HG03139 (cell line): ENCODE measurements around the gene CD40.

Source experiments
- ATAC-seq: cut with Tn5 transposase; IDR thresholded peaks from one replicate; pipeline ENCODE4 v1.9.1; 2021; ENCODE audit not compliant: unreplicated experiment

Gene CD40

GRCh38 chr20:46169245-46170171 is 51.4 kb downstream of the CD40 start:
- no peak for ATAC-seq

GRCh38 chr20:46171476-46171875 is 53.4 kb downstream of the CD40 start:
- no peak for ATAC-seq

- no peak for ATAC-seq
Observed at GRCh38 chr20:46171909-46172308, 53.8 kb downstream of the CD40 start.

- ATAC-seq = no peak
Observed at GRCh38 chr20:46172455-46172854, 54.3 kb downstream of the CD40 start.

DNA sequence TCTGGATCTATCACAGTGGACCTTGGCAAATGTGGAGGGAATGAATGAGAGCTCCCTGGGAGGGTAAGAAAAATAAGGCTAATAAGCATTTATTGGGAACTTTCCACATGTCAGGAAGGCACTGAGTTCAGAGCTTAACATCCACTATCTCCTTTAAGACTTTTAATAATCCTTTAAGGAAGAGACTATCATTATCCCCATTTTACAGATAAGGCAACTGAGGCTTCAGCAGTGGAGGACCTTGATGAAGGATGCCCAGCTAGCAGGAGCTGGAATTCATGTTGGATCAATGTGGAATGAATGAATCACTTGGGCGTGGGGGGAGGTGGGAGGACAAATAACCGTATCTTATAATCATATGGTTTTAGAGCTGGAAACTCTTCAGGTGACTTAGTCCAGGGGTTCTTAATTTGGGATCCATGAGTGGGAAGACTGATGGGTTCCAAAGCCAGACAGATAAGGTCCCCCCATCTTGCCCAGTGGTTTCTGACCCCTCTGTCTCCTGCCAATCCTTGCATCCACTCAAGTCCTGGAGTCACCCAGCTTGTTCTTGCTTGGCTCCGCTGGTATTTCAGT is 54.9 kb downstream of the CD40 start:
- no peak for ATAC-seq

DNA sequence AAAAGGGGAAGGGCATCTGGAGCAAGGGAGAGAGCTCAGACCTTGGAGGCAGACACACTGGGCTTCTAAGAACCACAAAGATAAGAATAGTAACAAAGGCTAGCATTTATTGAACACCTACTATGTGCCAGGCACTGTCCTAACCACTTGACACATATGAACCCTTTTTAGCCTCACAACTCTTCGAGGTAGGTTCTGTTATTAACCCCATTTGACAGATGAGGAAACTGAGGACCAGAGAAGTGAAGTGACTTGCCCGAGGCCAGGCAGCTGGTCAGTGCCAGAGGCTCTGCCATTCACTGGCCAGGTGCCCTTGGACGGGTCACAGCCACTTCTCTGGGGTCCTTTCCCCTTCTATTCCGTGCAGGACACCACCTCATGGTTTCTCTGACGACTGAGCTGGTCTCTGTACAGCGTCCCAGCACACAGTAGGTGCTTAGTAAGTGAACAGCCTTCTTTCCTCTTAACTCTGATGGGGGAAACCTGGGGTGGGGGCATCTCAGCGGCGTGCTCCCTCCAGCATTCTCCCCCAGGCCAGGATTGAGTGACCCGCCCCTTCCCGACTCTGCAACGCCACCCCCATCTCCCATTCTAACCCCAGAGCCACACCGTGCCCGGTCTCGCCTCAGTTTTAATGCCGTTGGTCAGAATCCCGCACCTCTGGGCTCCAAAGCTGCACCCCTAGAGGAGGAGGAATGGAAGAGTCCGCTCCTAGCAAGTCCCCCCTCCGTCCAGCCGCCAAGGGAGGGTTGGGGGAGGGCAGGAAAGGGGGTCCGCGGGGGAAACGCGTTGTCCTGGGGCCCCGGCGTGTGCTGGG is 55.7 kb downstream of the CD40 start:
- no peak for ATAC-seq

DNA sequence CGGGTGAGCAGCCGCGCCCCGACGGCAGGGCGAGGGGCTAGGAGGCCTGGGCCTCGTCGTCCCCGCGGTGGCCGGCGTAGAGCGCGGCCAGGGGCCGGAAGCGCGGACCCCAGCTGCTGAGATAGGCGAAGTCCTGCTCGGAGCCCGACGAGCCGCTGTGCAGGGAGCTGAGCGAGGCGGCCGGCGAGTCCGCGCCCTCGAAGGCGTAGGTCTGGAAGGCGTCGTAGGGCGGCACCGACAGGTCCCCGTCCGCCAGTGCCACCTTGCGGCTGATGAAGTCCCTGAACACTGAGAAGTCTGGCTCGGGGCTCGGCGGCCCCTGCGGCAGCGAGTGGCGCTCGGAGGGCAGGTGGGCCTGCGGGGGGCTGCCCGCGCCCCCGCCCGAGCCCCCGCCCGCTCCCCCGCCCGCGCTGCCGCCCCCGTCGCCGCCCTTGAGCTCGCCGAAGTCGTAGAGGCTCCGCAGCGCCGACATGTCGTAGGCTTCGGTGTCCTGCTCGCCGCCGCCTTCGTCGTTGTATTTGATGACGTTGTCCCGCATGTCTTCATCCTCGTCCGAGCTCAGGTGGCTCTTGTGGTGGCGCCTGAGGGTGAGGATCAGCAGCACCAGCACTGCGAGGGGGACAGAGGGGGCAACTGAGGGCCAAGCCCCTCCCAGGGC is 56.5 kb downstream of the CD40 start:
- ATAC-seq = no peak

- no peak for ATAC-seq
Observed at GRCh38 chr20:46175127-46175494, 57.0 kb downstream of the CD40 start.

GRCh38 chr20:46176739-46177378 is 58.7 kb downstream of the CD40 start:
- ATAC-seq = no peak

DNA sequence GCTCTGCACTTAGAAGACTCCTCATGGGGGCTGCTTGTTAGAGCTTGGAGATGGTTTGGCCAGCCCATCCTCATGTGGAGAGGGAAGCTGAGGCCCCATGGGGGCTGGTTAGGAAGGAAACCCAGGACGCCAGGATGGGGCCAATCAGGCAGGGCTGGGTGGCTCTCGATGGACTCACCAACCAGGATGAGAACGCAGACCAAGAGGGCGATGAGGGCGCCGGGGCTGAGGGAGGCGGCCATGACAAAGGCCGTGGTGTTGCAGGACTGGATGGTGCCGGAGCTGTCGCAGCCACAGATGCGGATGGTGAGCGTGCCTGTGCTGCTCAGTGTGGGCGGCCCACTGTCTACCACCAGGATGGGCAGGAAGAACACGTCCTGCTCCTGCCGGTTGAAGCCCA is 59.7 kb downstream of the CD40 start:
- ATAC-seq = no peak

DNA sequence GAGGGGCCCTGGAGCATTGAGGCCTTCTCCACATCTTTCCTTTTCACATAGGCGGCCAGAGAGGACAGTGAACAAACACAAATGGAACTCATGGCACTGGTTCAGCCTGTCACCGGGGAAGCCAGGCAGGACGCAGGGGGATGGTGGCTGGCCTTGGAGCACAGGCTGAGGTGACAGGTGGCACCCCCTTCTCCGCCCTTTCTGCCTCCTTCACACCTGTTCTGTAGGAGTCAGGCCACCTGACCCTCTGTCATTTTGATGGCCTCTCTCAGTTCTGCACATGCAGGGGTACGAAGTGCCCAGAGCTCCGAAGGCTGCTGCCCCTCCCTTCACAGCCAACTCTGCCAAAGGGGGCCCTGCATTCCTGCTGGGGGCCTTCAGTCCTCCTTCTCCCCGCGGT is 60.8 kb downstream of the CD40 start:
- no peak for ATAC-seq
